ENCODE data around the gene FBXO41.
"Not testable (repeated sequence)": the region's sequence is repeated elsewhere in the genome, so short reads cannot be mapped to it uniquely, and the experiment has no call there.

Gene FBXO41

DNA sequence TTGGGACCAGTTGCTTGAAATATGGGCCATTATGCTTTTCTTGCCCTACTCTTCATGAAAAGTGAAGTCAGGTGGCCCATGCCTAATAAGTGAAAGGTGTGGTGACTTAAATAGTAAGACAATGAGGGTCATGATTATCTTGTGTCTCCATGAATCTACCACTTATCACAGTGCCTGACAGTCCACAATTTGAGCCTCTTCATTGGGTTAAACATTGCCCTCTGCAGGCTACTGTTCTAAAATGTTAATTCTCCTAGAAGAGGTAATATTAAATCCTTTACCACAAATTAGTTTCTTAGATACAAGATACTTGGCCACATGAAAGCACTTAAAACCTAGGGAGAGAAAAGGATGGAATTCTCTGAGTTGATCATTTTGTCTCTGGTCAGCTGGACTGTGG, 5.0 kb upstream of the FBXO41 start:
- DNase-seq = no peak

DNA sequence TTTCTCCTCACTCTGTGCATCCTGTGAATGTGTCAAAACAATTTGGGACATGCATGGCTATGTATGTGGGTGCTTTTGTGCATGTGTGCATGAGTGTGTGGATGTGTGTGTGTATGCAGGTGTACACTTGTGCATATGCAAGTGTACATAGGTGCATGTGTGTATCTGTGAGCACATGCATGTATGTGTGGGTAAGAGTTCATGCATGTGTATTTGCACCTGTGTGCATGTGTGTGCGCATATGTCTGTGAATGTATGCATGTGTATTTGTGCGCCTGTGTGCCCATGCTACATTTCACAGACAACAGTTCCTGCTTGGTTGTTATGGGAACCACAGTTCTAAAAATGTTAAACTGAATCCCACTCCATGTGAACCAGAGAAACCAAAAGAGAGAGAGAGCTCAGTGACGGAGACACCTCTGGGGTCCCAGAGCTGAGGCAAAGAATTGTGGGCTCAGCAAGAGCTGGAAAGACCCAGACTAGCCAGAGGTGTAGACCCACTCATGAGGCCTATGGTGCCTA, 1.9 kb upstream of the FBXO41 start:
- DNase-seq = no peak

DNA sequence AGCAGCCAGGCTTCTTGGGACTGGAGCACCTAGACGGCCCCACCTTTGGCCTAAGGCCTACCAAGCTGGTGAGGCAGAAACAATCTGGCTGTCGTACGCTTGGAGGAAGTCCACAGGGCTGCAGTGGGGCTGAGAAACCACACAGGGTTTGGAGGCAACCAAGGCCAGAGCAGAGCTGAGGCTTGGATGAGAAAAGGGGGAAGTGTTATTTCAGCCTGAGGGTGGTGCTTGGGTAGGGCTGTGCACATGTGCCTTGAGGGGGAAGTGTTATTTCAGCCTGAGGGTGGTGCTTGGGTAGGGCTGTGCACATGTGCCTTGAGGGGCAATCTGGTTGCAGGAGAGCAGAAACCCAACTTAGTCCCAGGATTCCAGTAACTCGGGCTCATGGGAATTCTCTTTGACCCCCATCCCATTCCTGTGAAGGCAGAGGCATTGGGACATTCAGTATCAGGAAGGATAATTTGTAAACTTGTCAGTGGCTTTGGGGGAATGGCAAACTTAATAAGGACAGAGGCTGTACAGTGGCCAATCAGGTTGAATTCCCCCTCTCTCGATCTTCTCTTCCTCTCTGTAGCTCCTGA, 971 bp upstream of the FBXO41 start:
- DNase-seq = no peak

DNA sequence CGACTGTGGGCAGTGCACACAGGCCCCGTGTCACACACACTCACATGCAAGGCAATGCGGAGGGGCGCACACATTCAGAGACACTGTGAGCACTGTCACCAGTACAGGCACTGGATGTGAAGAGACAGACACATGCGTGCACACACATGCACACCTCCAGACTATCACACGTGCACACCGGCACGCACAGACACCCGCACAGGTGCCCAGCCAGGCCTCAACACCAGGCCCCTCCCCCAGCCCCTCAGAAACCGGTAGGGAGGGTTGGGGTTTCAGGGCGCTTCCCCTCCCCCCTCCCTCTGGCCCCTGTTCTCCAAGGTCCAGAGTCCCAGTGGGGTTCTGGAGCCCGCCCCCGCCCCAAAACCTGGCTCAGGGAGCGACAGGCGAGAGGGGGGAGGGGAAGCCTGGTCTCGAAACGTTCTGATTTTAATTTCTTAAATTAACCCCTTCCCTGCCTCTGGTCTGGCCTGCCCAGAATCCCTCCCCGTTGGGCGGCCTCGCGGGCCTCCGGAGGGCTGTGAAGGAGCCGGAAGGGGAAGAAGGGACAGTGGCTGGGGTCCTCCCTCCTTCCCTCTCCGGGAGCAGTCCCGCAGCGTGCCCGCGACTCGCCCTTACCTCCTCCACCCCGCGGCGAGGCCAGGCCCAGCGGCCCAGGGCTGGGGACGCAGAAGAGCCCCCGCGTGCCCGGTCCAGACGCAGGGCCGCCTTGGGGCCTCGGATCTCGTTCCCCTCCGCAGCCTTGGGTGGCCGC, 558 bp downstream of the FBXO41 start:
- DNase-seq = no peak

DNA sequence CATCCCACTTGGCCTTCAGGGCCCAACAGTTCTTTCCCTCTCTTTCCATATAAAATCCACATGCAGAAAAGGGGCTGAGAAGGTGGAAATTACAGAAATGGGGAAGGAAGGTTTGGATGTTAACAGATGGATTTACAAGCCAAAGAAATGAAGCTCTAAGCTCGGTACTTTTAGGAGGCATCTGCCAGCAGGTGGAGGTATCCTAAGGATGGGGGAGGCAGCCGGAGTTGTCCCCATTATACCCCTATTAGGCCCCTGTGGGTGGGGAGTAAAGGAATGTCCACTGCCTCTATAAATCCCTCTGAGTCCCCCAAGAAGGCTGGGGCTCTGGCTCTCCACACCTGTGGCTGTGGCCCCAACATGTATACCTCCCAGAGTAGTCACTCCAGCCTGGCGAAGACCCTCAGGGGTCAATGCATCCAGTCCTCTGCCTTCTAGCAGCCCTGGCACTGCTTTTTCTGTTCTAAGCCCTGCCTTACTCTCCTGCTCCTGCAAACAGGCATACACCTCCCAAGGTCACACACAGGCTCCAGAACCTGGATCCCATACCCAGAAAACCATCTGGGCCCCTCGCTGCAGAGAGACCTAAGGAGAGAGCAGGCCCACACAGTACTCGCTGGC, 1.2 kb downstream of the FBXO41 start:
- no peak for DNase-seq

DNA sequence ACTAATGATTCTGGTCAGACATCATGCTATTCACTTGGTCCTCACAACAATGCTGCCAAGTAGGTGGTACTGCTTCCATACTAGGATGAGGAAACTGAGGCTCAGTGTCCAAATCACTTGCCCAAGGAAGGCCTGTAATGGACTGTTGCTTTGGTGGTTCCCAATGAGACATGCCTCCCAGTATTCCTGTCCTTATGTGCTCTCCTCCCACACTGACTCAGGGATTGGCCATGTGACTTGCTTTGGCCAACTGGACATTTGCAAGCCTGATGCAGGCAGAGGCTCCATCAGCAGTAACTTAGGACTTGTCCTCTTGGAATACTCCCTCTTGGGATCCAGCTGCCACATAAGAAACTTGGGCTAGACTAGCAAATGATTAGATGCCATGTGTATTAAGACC, 3.0 kb downstream of the FBXO41 start:
- DNase-seq = no peak

DNA sequence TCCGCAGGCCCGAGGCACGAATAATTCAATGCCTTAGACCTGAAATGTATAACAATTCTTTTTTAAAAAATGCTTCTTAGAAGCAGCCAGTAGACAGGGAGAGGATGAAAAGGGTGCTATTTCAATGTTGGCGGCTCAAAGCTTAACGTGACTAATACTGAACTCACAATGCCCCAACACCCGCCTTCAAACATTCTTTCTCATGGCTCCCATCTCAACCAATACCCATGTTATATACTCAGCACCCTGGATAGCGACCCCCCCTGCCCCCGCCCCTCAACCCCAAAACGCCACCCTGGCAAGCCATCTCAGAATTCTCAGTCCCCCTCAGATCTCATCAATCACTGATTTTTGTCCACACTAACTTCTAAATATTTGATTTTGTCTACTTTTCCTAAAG, 4.4 kb downstream of the FBXO41 start:
- no peak for DNase-seq

DNA sequence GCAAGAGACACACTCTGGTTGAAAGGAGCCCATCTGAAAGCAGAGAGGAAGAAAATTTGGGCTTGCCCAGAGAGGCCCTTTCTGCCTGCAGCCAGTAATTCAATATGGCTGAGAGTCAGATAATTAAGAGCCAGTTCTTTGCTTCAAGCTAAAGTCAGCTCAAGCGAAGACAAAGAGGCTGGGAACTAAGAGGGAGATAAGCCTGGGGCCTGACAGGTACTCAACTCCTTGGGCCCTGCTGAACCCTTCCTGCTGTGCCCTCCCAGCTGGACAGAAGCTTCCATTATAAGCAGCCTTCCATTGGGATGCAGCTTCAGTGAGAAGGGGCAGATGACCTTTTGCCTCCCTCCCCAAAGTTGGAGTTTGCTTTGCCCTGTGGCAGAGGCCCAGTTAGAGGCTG, 12.0 kb downstream of the FBXO41 start:
- DNase-seq = no peak

DNA sequence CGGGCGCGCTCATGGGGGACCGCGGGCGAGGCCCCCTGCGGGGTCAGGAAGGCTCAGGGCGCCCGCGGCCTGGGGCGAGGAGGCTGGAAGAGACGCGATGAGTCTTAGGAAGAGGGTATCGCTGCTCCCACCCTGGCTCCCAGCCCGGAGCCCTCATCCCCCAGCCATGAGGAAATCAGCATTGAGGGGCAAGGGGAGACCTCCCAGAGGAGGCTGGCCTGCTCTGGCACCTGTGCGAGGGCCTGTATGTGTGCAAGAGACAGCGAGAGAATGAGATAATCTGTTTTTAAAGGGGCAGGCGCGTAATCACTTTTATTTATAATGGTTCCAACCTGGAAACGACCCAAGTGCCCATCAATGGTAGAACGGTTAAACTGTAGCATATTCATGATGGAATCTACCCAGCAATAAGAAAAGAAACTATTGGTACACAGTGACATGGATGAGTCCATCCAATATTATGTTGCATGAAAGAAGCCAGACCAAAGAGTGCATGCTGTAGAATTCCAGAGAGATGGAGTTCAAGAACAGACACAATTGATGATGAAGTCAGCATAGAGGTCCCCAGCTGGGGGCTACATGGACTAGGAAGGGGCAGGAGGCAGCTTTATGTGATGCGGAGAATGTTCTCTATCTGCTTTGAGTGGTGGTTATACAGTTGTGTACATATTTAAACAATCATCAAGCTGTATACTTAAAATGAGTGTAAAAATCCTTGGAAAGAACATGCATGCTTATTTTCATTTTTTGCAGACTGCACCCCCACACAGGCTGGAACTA, 14.4 kb downstream of the FBXO41 start:
- no peak for DNase-seq

DNA sequence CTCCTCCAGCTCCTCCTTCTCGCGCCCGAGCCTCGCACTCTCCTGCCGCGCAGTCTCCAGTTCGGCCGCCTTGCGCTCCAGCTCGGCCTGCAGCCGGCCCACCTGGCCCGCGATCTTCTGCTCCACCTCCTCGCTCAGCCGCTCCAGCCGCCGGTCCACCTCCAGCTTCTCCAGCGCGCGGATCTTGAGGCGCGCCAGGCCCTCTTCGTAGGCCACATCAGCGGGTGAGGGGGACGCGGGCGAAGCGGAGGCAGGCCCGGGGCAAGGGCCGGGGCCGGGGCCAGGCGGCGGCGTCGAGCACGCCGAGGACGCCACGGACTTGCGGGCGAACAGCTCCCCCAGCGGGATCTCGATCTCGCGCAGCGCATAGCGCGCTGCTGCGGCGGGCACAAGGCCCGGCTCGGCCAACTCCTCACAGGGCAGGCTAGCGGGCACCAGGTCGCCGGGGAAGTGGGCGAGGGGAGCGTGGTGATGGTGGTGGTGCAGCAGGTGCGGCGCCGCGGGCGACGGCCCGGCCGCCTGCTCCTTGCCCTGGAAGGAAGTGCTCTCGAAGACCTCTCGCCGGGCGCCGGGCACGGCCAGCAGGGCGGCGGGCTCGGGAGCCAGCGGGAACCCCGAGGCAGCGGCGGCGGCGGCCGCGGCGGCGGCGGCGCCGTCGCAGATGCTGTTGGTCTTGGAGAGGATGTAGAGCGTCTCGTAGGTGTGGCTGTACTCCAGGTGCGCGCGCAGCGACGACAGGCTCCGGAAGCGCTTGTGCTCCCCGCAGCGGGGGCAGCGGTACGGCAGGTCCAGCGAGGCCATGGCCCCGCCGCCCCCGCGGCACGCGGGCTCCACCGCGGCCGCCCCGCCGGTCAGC, 15.2 kb downstream of the FBXO41 start:
- DNase-seq = no peak

DNA sequence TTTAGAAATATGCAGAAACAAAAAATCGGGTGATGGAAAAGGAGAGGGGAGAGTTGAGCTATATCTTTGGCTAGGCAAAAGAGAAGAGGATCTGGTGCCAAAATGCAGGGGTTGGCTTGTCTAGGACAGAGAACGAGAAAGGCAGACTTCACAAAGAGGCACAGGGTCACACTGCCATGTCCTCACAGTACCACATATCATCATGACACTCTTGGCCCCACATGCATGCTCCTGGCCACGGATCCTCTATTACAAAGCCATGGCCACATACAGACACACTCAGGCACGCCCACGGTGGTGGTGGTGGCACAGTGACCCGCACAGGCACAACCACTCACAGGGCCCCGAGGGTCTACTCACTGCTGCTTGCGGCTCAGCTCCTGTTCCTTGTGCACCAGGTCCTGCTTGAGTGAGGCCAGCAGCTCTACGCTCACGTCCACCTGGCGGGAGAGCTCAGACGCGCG, 15.9 kb downstream of the FBXO41 start:
- no peak for DNase-seq

DNA sequence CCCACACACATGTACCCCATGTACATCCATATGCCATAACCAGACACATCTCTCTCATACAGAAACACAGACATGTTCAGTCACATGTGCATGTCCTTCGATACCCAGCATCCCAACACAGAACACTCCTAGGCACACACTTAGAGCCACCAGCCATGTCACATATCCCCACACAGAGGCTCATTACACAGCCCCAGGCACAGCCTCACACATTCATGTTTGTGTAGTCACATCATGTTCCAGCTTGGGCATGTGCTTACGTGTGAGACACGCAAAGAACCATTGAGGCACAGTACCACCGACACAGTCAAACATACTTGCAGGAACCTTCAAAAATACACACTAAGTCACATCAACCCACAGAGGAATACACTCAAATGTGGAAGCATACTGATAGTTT, 17.3 kb downstream of the FBXO41 start:
- no peak for DNase-seq

DNA sequence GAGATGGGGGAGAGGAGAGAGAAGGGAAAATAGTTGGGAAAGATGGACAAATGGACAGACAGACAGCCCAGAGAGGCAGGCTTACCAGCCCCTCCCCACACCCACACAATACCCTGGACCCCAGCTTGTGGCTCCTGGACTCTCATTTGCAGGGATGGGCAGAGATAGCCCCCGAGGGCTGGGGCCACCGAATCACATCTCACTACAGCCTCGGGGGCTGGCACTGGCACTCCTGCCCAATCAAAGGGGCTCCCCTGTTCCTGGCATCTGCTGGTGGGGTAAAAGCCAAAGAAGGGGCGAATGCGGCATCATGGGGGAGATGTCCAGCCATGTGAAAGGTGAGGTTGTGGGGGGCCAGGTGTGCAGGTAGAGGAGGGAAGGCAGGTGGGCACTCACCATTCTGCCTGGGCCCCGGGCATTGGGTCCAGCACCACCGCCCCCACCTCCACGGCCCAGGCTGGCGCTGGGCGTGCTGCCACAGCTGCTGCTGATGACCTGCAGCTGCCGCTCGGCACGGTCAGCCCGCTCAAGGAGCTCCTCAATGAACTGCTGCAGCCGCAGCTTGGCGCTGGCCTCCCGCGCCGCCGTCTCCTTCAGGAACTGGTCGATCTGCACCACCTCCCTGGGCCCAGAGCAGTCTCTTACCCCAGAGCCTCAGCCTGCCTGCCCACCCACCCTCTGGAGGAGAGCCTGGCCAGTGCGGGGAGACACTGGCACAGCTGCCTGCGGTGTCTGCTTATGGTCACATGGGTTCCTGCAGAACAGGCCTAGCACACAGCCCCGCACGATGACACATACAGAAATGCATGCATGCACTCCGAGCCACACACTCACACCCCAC, 18.0 kb downstream of the FBXO41 start:
- no peak for DNase-seq

DNA sequence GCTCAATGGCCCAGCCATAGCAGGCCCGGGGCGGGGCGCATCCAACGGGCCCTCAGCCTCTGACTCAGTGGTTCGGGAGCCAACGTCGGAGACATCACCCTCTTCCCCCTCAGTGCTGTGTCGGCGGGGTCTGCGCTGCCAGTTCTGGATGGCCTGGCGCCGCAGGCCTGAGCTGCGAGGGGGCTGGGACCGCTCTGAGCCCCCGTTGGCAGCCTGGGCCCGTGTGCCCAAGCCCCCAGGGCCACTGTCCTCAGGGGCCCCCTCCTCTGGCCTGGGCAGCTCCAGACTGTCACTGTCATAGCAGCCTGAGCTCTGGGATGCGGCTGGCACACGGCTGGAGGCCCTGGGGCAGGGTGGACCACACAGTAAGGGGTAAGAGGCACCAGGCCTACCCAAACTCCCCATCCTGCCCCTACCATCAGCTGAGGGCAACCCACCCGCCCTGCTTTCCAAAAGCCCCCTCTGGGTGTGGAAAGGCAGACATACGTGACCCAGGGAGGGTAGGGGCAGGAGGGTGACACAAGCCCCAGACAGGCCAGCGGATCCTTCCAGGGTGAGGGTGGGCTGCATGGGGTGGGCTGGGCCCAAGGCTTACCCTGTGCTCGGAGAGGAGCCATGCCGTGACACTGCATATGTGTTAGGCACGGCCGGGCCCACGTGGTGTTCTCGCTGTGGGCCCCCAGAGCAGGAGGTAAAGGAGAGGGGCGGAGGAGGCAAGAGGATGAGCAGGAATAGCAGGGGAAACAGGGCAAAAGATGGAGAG, 18.8 kb downstream of the FBXO41 start:
- no peak for DNase-seq

DNA sequence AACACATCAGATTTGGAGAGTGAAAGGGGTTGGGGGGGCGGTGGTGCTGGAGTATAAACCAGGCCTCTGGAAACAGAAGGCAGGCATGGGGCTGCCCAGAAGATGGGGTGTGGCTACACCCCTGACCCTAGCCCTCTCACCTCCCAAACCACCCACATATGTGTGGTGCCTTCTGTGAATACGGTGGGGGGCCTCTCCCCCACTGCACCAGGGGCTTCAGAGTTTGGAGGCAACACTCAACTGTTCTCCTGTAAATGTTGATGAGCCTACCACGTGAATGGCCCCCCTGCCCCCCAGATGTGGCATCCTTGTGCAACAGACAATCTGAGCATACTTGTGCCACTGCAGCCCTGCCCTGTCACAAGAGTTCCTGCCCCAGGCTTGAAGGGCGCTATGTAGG, 19.5 kb downstream of the FBXO41 start:
- DNase-seq = no peak

DNA sequence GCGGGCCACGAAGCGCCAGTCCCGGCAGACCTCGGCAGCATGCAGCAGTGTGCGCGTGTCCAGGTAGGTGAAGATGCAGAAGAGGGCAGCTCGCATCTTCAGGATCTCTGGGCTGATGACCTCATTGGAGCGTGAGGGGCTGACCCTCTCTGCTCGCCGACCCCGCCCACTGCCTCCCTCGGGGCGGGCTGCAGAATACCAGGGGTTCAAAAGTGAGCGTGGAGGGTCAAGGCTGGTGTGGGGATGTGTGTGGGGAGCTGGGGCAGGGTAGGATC, 20.0 kb downstream of the FBXO41 start:
- no peak for DNase-seq

DNA sequence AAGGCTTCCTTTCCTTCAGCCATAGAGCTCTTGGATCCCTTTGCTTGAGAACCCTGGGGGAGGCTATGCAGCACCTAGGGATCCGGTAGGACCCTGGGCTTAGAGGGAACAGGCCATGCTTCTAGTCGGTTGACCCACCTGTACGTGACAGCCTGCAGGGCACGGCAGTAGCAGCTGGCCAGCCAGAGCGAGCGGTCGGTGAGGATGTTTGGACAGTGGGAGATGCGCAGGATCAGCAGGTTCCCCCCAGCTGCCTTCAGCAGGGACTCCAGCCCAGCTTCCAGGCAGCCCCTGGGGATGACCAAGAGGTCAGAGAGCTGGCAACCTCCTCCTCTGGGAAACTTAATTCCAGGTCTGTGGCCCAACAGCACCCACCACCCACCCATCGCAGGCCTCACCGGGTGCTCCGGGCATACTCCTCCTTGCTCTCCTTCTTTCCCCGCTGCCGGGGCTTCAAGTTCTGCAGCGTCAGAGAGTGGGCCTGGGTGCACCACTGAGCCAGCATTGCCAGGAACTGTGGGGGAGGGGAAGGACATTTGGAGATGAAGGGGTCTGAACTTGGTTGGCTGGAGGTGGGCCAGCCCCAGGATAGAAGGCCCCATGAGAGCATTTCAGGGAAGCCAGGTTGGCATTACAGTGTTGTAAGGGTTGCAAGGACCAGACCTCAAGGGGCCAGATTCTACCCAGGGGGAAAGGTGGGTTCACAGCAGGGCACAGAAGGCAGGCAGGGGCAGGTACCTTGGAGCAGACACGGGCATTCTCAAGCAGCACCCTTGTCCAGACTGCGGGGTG, 20.5 kb downstream of the FBXO41 start:
- no peak for DNase-seq

DNA sequence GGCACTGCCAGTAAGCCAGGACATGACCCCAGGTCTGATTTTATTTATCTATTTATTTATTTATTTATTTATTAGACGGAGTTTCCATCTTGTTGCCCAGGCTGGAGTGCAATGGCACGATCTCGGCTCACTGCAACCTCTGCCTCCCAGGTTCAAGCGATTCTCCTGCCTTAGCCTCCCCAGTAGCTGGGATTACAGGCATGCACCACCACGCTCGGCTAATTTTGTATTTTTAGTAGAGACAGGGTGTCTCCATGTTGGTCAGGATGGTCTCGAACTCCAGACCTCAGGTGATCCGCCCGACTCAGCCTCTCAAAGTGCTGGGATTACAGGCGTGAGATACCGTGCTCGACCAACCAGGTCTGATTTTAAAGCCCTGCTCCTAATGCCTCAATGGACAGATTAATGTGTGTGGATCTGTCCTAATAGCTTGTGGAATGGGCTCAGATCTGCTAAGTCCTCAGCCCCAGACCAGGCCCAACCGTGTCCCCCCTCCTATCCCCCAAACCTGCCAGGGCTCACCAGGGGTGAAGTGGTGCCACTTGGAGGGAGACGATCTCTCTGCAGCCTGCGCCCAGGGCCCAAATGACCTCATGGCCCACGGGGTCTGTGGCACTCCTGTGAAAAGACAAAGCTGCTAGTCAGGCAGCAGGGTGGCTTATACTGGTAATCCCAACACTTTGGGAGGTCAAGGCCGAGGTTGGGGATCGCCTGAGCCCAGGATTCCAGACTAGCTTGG, 21.4 kb downstream of the FBXO41 start:
- DNase-seq = not testable (repeated sequence)

DNA sequence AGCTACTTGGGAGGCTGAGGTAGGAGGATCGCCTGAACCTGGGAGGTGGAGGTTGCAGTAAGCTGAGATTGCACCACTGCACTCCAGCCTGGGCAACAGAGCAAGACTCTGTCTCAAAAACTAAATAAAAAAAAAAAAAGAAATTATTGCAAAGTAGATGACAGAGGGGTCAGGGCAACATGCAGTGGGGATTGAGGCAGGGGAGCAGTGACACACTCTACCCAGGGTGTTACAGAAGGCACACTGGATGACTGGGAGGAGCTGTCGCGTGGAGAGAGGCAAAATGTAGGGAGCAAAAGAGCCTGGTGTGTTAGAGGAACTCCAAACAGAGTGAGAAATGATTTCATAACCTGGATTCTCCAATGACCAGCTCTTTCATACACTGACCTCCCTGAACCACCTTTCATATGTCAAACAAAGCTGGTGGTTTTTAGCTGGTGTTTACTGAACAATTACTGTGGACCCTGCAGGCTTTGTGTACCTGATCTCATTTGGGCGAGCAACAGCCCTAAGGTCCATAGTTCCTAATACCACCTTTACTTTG, 22.1 kb downstream of the FBXO41 start:
- no peak for DNase-seq

Measured in T1000 (cell line).